DND-41 (cell line): ENCODE data around the gene DNER.

Experiments
- ATAC-seq: fragments of 200-7000 bp; cut with Tn5 transposase; 3 replicates; pipeline ENCODE4 v1.9.1; 2021; ENCODE audit warnings: low read depth; ENCODE audit not compliant: insufficient read depth
- DNase-seq: peaks from one replicate; pipeline ENCODE4 v3.0.0-alpha.2; 2020
- H2AFZ ChIP-seq: 2 replicates; pipeline ENCODE4 v1.6.0; 2012; ENCODE audit warnings: low read depth, low read length
- H3K27ac ChIP-seq: 2 replicates; pipeline ENCODE4 v1.5.1; 2012; ENCODE audit warnings: low read length, inconsistent platforms
- H3K27me3 ChIP-seq: fragments of 200-600 bp; sonication (generic); 2 replicates; pipeline ENCODE4 v1.6.0; 2012; ENCODE audit warnings: low read length, mild to moderate bottlenecking, inconsistent platforms; ENCODE audit not compliant: insufficient read depth, poor library complexity
- H3K36me3 ChIP-seq: 2 replicates; pipeline ENCODE4 v1.5.1; 2012; ENCODE audit warnings: low read length, inconsistent platforms; ENCODE audit not compliant: insufficient read depth
- H3K4me1 ChIP-seq: 2 replicates; pipeline ENCODE4 v1.5.1; 2012; ENCODE audit warnings: mild to moderate bottlenecking, low read length; ENCODE audit not compliant: insufficient read depth
- H3K4me2 ChIP-seq: 2 replicates; pipeline ENCODE4 v1.6.0; 2012; ENCODE audit warnings: mild to moderate bottlenecking, moderate library complexity, low read length, inconsistent platforms; ENCODE audit not compliant: insufficient read depth
- H3K4me3 ChIP-seq, 2 experiments: fragments of 200-600 bp in 1 of 2; shearing (Covaris generic) in 1 of 2; 2 replicates each; pipeline ENCODE4 v1.5.1; 2012 to 2016; ENCODE audit warnings: inconsistent platforms in 2 of 2, low read length in 2 of 2, mild to moderate bottlenecking in 2 of 2, low read depth in 1 of 2, moderate library complexity in 1 of 2
- H3K79me2 ChIP-seq: 2 replicates; pipeline ENCODE4 v1.6.0; 2012; ENCODE audit warnings: low read length, inconsistent platforms; ENCODE audit not compliant: insufficient read depth
- H3K9ac ChIP-seq: 2 replicates; pipeline ENCODE4 v1.6.0; 2012; ENCODE audit warnings: low read depth, mild to moderate bottlenecking, inconsistent platforms, low read length, moderate library complexity
- H3K9me3 ChIP-seq: 2 replicates; pipeline ENCODE4 v1.5.1; 2012; ENCODE audit warnings: low read length, moderate library complexity, mild to moderate bottlenecking, inconsistent platforms; ENCODE audit not compliant: insufficient read depth, severe bottlenecking
- H4K20me1 ChIP-seq: 2 replicates; pipeline ENCODE4 v1.6.0; 2012; ENCODE audit warnings: low read length; ENCODE audit not compliant: insufficient read depth
- CTCF ChIP-seq: IDR thresholded peaks from 2 replicates; pipeline ENCODE4 v1.5.1; 2012; ENCODE audit warnings: borderline replicate concordance, low read length, moderate library complexity, mild to moderate bottlenecking; ENCODE audit not compliant: poor library complexity, severe bottlenecking; ENCODE audit errors: extremely low read depth
- EZH2 ChIP-seq: IDR thresholded peaks from 3 replicates; pipeline ENCODE4 v1.6.1; 2012; ENCODE audit warnings: borderline replicate concordance, low read depth, mild to moderate bottlenecking, moderate library complexity, low read length, inconsistent platforms; ENCODE audit not compliant: severe bottlenecking

DNER gene

DNA sequence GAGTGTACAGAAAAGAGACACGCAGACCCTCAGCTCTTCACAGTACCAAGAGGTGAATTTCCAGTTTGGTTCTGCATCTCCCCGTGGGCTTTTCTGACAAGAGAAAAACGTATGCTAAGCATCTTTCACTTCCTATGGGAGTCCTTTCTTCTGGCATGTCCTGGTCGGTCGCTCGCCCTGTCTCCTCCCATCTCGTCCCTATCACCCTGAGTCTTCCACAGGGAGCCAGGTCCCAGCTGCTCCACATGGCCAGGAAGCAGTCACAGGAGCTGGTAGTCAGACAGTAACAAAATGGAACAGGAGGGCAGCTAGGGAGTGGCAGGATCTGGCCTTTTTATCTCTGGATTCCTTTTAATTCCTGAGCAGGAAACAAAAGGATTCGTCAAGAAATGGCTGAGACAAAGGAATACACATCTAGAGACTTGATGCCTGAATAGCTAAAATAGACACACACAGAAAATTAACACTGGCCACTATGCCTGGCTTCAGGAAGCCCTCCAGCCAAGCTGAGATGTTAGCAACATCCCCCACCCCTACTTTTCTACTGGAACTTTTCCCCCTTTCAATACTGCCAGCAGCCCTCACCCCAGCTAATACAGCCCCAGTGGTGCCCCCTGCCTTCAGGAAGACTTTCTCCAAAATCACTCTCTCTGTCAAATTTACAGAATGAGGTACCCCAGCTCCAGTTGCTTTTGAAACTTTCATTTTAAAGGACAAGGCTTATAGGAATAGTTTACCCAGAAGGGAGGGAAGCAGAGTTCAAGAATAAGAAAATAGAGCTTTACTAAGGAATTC, 136.1 kb downstream of the DNER start:
- no peaks in the 10 kb centered on the region for H3K79me2 ChIP-seq
- ATAC-seq: no peak
- H3K27me3 ChIP-seq: peaks cover 3% of the 10 kb centered on the region
- no peaks in the 10 kb centered on the region for H3K4me1 ChIP-seq
- H4K20me1 ChIP-seq: no peaks in the 10 kb centered on the region
- no peak overlapping the region for H2AFZ ChIP-seq
- H3K9ac ChIP-seq: no peak overlapping the region
- H3K36me3 ChIP-seq: no peaks in the 10 kb centered on the region
- no peak overlapping the region for H3K27ac ChIP-seq
- no peak overlapping the region for H3K4me2 ChIP-seq
- no peak overlapping the region for H3K4me3 ChIP-seq
- DNase-seq: no peak
- no peak for TF ChIP-seq CTCF
- TF ChIP-seq EZH2: no peak
- no peaks in the 10 kb centered on the region for H3K9me3 ChIP-seq

DNA sequence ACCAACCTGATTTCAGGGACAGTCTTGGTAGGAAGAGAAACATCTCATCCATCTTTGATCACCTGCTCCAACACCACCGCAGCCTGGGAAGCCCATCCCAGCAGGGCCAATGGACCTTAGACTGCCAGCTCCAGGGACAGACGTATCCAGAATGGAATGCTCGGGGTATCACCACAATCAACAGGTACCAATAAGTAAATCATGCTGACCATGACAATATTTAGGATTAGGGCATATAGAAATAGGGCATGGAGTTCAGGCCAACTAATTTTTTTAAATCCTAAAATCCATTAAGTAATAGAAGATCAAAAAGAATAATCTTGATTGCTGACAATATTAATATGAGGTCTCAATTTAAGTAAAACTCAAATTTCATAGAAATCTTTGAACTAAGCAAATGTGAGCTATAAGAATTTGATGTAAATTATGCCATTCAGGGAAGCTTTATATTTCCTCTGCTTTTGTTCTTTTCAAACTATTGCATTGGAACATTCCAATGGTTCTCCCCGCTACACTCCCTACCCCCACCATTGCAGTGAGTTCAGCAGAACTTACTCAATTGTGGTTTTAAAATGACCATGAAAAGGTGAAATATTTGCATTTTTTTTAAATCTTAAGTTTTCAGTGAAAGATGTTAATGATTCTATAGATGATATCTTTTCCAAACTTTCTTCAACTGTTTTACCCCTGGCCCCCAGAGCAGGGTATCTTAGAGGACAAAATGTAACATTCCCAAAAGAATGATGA, 138.6 kb downstream of the DNER start:
- Histone ChIP-seq H3K36me3 (no peaks in the 10 kb centered on the region), H3K79me2 (no peaks in the 10 kb centered on the region), H3K27ac (no peak overlapping the region), H3K9me3 (no peaks in the 10 kb centered on the region), H3K4me1 (no peaks in the 10 kb centered on the region), H3K27me3 (peaks cover 3% of the 10 kb centered on the region), H2AFZ (no peak overlapping the region), H3K4me3 (no peak overlapping the region), H3K4me2 (no peak overlapping the region), H3K9ac (no peak overlapping the region), H4K20me1 (no peaks in the 10 kb centered on the region)
- no peak for DNase-seq
- no peak for ATAC-seq
- TF ChIP-seq CTCF: no peak
- no peak for TF ChIP-seq EZH2

GRCh38 chr2:229572507-229573271, 141.7 kb downstream of the DNER start:
- Histone ChIP-seq H3K4me1 (no peaks in the 10 kb centered on the region), H3K27ac (no peak overlapping the region), H4K20me1 (no peaks in the 10 kb centered on the region), H3K9ac (no peak overlapping the region), H3K4me2 (no peak overlapping the region), H3K27me3 (peaks cover 3% of the 10 kb centered on the region), H3K4me3 (no peak overlapping the region), H2AFZ (no peak overlapping the region), H3K36me3 (no peaks in the 10 kb centered on the region), H3K79me2 (no peaks in the 10 kb centered on the region), H3K9me3 (no peaks in the 10 kb centered on the region)
- DNase-seq: no peak
- ATAC-seq: no peak
- TF ChIP-seq CTCF (no peak), EZH2 (no peak)
